ENCODE measurements around the gene MAP2K7.

MAP2K7 gene

DNA sequence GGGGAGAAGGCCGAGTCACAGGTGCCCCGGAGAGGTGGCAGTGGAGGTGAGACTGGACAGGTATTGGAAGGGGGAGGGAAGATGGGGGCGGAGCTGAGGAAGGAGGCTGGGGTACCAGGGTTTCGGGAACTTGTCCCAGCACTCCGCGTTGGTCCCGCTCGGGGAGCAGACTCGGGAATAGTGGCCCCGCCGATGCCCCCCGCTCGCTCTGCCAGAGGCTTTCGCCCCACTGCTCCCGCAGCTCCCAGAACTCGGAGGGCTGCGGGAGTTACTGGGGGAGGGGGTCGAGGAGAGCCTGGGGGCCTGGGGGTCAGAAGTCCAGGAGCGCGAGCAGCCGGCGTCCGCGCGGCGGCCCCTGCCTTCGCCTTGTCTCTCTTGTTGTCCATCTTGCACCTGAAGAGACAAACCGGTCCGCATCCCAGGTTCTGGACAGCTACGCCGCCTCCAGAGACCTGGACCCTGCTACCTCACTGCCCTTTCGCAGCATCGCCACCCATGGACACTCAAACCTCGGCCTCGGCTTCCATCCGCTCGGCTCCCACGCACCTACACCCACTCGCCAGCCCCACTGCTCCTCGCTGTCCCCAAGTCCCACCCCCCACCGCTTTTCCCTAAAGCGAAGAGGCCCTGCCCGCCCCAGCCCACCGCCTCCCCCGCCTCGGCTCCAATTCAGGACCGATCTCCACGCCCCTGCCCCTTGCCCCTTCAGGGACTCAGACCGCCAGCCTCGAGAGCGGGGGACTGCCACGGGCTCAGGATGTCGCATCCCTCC is 30.2 kb upstream of the MAP2K7 start:
- no peak overlapping the region for H3K4me3 ChIP-seq (ENCODE audit: low read depth, low read length)
- TF ChIP-seq, protein P1, sequence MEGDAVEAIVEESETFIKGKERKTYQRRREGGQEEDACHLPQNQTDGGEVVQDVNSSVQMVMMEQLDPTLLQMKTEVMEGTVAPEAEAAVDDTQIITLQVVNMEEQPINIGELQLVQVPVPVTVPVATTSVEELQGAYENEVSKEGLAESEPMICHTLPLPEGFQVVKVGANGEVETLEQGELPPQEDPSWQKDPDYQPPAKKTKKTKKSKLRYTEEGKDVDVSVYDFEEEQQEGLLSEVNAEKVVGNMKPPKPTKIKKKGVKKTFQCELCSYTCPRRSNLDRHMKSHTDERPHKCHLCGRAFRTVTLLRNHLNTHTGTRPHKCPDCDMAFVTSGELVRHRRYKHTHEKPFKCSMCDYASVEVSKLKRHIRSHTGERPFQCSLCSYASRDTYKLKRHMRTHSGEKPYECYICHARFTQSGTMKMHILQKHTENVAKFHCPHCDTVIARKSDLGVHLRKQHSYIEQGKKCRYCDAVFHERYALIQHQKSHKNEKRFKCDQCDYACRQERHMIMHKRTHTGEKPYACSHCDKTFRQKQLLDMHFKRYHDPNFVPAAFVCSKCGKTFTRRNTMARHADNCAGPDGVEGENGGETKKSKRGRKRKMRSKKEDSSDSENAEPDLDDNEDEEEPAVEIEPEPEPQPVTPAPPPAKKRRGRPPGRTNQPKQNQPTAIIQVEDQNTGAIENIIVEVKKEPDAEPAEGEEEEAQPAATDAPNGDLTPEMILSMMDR (IDR thresholded peaks at IDR 0.05; ENCODE audit: low read depth, low read length), result no peak

DNA sequence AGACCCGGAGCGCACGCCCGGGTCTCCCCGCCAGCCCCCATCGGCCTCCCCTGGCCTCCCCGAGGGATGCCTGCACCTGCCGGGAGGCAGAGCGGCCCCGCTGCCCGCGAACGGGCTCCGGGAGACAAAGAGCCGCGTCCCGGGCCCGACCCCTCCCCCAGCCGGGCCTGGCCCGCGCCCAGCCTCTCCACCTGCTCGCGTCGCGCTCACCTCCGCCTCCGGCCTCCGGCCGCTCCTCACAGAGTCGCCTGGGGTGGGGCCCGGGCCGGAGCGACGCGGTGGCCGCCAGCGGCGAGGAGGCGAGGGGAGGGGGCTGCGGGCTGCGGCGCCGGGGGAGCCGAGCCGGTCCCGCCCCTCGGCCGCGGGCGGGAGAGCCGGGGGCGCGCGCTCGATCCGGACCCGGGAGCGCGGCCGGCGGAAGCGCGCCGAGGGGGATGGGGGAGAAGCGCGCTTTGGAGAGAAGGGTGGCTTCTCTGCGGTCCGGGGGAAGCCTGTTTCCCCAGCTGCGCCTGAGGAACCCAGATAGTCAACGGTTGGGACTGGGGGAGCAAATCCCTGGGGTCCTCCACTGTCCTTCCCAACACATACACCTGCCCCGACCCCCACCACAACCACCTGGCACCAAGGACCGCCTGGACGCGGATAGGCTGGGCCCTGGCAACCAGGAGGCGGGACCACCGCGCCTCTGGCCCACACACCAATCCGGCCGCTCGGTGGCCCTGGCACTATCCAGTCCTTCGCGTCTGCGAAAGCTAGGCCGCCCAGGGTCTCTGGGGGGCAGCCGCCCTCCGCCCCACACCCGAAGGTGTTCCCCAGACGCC is 29.4 kb upstream of the MAP2K7 start, which contains the start of gene PRR36:
Gene PRR36, minus strand, starts transcription at position 315 of the 821 bp plus-strand sequence. CDS start 701 bp downstream, outside the sequence.
- H3K4me3 ChIP-seq (ENCODE audit: low read depth, low read length), result no peak within 1 kb of the TSS; the same call in 1 of the 2 replicates
- TF ChIP-seq, protein P1 (IDR thresholded peaks at IDR 0.05; ENCODE audit: low read depth, low read length), result no peak

DNA sequence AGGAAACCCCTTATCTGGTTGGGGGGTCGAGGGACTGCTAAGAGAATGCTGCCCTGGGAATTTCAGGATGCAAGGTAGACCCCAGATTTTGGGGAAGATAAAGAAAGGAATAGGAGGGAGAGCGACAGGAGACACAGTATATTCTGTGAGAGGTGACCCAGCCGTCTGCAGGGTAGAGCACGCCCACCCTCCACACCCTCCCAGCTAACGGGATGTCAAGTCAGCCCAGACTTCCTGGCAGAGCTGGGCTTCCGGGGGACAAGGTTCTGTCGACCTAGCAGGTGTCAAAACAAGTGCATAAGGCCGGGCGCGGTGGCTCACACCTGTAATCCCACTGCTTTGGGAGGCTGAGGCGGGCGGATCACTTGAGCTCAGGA is 28.8 kb upstream of the MAP2K7 start:
- no peak overlapping the region for H3K4me3 ChIP-seq (ENCODE audit: low read depth, low read length)
- TF ChIP-seq, protein P1 (IDR thresholded peaks at IDR 0.05; ENCODE audit: low read depth, low read length), result no peak

DNA sequence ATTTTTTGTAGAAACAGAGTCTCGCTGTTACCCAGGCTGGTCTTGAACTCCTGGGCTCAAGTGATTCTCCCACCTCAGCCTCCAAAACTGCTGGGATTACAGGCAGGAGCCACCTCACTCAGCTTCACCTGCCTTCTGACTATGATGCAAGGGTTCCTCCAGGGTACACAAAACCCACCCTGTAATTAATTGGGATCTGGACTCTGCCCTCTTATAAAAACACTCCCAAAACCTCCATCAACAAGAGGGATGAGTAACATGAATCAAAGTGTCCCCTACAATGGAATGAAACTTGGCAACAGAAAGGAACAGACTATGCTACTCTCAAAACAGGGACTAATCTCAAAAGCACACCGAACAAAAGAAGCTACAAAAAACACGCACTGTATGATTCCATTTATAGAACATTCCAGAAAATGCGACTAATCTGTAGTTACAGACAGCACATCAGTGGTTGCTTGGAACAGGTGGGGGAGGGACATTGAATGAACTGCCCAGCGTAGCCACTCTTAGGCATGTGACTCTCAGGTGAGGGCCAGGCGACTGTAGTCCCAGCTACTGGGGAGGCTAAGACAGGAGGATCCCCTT is 26.3 kb upstream of the MAP2K7 start:
- no peak overlapping the region for H3K4me3 ChIP-seq (ENCODE audit: low read depth, low read length)
- TF ChIP-seq, protein P1 (IDR thresholded peaks at IDR 0.05; ENCODE audit: low read depth, low read length), result no peak

DNA sequence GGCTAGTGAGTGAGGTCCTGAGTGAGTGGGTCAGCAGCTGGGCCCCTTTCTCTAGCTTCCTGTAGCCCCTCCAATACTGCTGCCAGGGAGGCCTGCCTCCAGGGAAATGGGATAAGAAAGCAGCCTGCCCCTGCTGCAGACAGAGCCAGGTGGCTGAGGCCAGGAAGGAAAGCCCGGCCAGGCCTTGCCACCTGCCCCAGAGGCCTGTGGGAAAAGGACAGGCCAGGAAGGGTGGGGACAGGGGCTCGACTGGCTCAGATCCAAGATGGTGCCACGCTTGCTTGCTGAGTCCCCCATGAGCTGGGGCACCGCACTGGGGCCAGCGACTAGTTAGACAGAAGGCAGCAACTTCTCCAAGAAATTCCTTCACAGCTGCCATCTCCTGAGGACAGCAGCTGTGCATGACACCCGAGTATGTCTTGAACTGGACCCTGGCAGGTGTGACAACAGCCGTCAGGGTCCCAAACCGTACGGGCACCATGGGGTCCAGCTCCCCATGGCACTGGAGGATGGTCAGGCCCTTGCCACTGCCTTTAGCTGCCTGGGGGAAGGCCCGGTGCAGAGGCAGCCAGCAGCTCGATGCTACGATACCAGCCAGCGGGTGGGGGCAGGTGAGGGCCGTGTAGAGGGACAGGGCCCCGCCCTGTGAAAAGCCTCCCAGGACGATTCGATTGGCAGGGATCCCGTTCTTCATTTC is 24.4 kb upstream of the MAP2K7 start:
- no peak overlapping the region for H3K4me3 ChIP-seq (ENCODE audit: low read depth, low read length)
- TF ChIP-seq, protein P1 (IDR thresholded peaks at IDR 0.05; ENCODE audit: low read depth, low read length), result no peak

DNA sequence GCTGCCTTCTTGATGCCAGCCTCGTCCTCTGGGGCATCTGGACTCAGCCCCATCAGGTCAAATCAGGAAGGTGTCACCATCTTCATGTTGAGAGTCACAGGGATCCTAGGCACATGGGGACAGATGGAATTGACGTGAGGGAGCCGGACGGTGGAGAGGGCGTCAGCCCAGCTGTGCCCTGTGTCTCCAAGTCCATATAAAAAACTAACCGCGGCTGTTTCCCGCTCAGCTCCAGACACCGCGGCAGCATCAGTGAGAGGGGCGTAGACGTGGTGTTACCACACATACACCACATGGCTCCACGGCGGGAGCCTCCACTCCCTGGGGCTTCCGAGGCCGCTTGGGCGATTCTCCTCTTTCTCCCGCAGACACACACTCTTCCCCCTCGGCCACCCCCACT is 23.8 kb upstream of the MAP2K7 start:
- TF ChIP-seq, protein P1 (IDR thresholded peaks at IDR 0.05; ENCODE audit: low read depth, low read length), result no peak
- H3K4me3 ChIP-seq (ENCODE audit: low read depth, low read length), result no peak overlapping the region
